Mesenchymal stem cell (in vitro differentiated cells and primary cell): Measurements from ENCODE around the gene WHRN.

Experiments used
- DNase-seq: peaks from one replicate; pipeline ENCODE4 v3.0.0-alpha.2; 2013
- H2AFZ ChIP-seq: one replicate; pipeline ENCODE4 v1.6.1; 2013; ENCODE audit warnings: low read depth, mild to moderate bottlenecking, control low read depth, inconsistent platforms, low read length, moderate library complexity
- H2AK5ac ChIP-seq: 2 replicates; pipeline ENCODE4 v1.6.1; 2013; ENCODE audit warnings: low read length, moderate library complexity, mild to moderate bottlenecking, inconsistent platforms; ENCODE audit not compliant: severe bottlenecking
- H2BK120ac ChIP-seq: one replicate; pipeline ENCODE4 v1.6.1; 2013; ENCODE audit warnings: low read depth, mild to moderate bottlenecking, inconsistent platforms, low read length, moderate library complexity
- H2BK12ac ChIP-seq, 2 experiments: one replicate each; pipeline ENCODE4 v1.6.1; 2013; ENCODE audit warnings: inconsistent platforms in 2 of 2, low read length in 2 of 2, mild to moderate bottlenecking in 2 of 2, moderate library complexity in 2 of 2, control low read depth in 1 of 2
- H2BK15ac ChIP-seq: one replicate; pipeline ENCODE4 v1.6.1; 2013; ENCODE audit warnings: mild to moderate bottlenecking, low read depth, inconsistent platforms; ENCODE audit not compliant: poor library complexity, severe bottlenecking
- H2BK5ac ChIP-seq: 2 replicates; pipeline ENCODE4 v1.6.1; 2013; ENCODE audit warnings: low read depth, mild to moderate bottlenecking, low read length, control low read depth, inconsistent platforms; ENCODE audit not compliant: poor library complexity, severe bottlenecking
- H3K14ac ChIP-seq, 2 experiments: one replicate each; pipeline ENCODE4 v1.6.1; 2013; ENCODE audit warnings: inconsistent platforms in 2 of 2, low read length in 2 of 2, control low read depth in 1 of 2, mild to moderate bottlenecking in 1 of 2, moderate library complexity in 1 of 2
- H3K18ac ChIP-seq, 2 experiments: one replicate each; pipeline ENCODE4 v1.6.1; 2013; ENCODE audit warnings: inconsistent platforms in 2 of 2, low read length in 2 of 2, control low read depth in 1 of 2, low read depth in 1 of 2, mild to moderate bottlenecking in 1 of 2
- H3K23ac ChIP-seq, 2 experiments: one replicate each; pipeline ENCODE4 v1.6.1; 2013; ENCODE audit warnings: inconsistent platforms in 2 of 2, low read length in 2 of 2, mild to moderate bottlenecking in 2 of 2, moderate library complexity in 2 of 2, control low read depth in 1 of 2
- H3K27ac ChIP-seq: 2 replicates; pipeline ENCODE4 v1.5.1; 2013; ENCODE audit warnings: mild to moderate bottlenecking, moderate library complexity, low read length, control low read depth, inconsistent platforms; ENCODE audit not compliant: poor library complexity, severe bottlenecking
- H3K27me3 ChIP-seq, 2 experiments: 2 replicates each; pipeline versions ENCODE4 v1.6.1 to v1.7.0; 2013; ENCODE audit warnings: low read length in 2 of 2, mild to moderate bottlenecking in 2 of 2, moderate library complexity in 2 of 2, control low read depth in 1 of 2, inconsistent platforms in 1 of 2; ENCODE audit not compliant: control insufficient read depth in 1 of 2, insufficient read depth in 1 of 2
- H3K36me3 ChIP-seq, 2 experiments: 2 replicates each; pipeline versions ENCODE4 v1.6.1 to v1.7.0; 2013; ENCODE audit warnings: low read length in 2 of 2, control low read depth in 1 of 2, inconsistent platforms in 1 of 2, low read depth in 1 of 2, mild to moderate bottlenecking in 1 of 2; ENCODE audit not compliant: insufficient read depth in 2 of 2, control insufficient read depth in 1 of 2
- H3K4ac ChIP-seq, 2 experiments: one replicate each; pipeline ENCODE4 v1.6.1; 2013; ENCODE audit warnings: inconsistent platforms in 2 of 2, low read length in 2 of 2, mild to moderate bottlenecking in 2 of 2, moderate library complexity in 2 of 2, control low read depth in 1 of 2, low read depth in 1 of 2
- H3K4me1 ChIP-seq: 2 replicates; pipeline ENCODE4 v1.6.1; 2013; ENCODE audit warnings: low read depth, low read length, control low read depth; ENCODE audit not compliant: control insufficient read depth, insufficient read depth
- H3K4me2 ChIP-seq: 2 replicates; pipeline ENCODE4 v1.6.1; 2013; ENCODE audit warnings: low read length, mild to moderate bottlenecking, inconsistent platforms; ENCODE audit not compliant: poor library complexity, severe bottlenecking
- H3K4me3 ChIP-seq, 2 experiments: 2 replicates each; pipeline versions ENCODE4 v1.5.1 to v1.7.0; 2013; ENCODE audit warnings: low read length in 2 of 2, mild to moderate bottlenecking in 2 of 2, control low read depth in 1 of 2, low read depth in 1 of 2; ENCODE audit not compliant: insufficient read depth in 1 of 2
- H3K79me1 ChIP-seq: replicated peaks from 2 replicates; pipeline ENCODE4 v1.6.1; 2013; ENCODE audit warnings: mild to moderate bottlenecking, control low read depth, low read length, inconsistent platforms; ENCODE audit not compliant: poor library complexity, severe bottlenecking
- H3K9ac ChIP-seq: 2 replicates; pipeline ENCODE4 v1.7.0; 2013; ENCODE audit warnings: mild to moderate bottlenecking, low read length, moderate library complexity
- H3K9me3 ChIP-seq: 2 replicates; pipeline ENCODE4 v1.7.0; 2013; ENCODE audit warnings: mild to moderate bottlenecking, low read length; ENCODE audit not compliant: control insufficient read depth
- H4K8ac ChIP-seq: one replicate; pipeline ENCODE4 v1.6.1; 2013; ENCODE audit warnings: inconsistent platforms, mild to moderate bottlenecking, low read length, moderate library complexity
- H4K91ac ChIP-seq: one replicate; pipeline ENCODE4 v1.6.1; 2013; ENCODE audit warnings: mild to moderate bottlenecking, low read length, inconsistent platforms
- WGBS: methylation state at CpG from one replicate; pipeline ENCODE4 v1.1.7; 2013; ENCODE audit warnings: mixed read lengths; 5-methylcytosine and 5-hydroxymethylcytosine counted together

Gene WHRN

DNA sequence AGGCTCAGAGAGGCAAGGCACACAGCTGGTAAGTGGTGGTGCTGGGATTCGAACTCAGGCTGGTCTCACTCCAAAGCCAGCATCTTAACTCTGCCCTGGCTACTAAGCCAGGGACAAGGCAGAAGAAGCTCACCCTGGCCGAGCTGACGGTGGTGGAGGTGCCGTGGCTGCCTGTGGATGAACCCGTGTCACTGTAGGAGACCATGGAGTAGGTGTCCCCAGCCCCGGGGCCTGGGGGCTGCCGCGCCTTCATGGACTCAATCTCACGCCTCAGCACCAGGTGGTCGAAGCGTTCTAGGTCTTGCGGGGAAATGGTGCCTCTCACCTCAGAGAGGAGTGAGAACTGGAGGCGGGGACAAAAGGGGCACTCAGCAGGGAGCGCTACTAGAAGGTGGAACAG lies 82.1 kb downstream of the WHRN start:
- DNase-seq, result no peak
- no peak overlapping the region for H3K9ac ChIP-seq
- no peak overlapping the region for H3K18ac ChIP-seq
- no peak overlapping the region for H2BK12ac ChIP-seq
- WGBS, result 89% methylated on average over 14 of the region's 14 CpGs
- H3K27me3 ChIP-seq, result peaks cover 0 to 56% of the 10 kb centered on the region in 2 experiments
- H3K4me2 ChIP-seq, result no peak overlapping the region
- no peak overlapping the region for H2AK5ac ChIP-seq
- H2BK120ac ChIP-seq, result no peak overlapping the region
- H2BK5ac ChIP-seq, result no peak overlapping the region
- H3K4ac ChIP-seq, result no peak overlapping the region
- H3K4me1 ChIP-seq, result no peaks in the 10 kb centered on the region
- H2AFZ ChIP-seq, result no peak overlapping the region
- H3K9me3 ChIP-seq, result no peaks in the 10 kb centered on the region
- peaks cover 0 to 21% of the 10 kb centered on the region in 2 experiments for H3K36me3 ChIP-seq
- peak overlapping the region in 1 of 2 experiments; percentile 71 for H3K14ac ChIP-seq
- no peaks in the 10 kb centered on the region for H3K79me1 ChIP-seq
- no peak overlapping the region for H4K91ac ChIP-seq
- H2BK15ac ChIP-seq, result peak overlapping the region; percentile 33
- H3K27ac ChIP-seq, result no peak overlapping the region
- no peak overlapping the region for H4K8ac ChIP-seq
- no peak overlapping the region for H3K23ac ChIP-seq
- no peak overlapping the region for H3K4me3 ChIP-seq

DNA sequence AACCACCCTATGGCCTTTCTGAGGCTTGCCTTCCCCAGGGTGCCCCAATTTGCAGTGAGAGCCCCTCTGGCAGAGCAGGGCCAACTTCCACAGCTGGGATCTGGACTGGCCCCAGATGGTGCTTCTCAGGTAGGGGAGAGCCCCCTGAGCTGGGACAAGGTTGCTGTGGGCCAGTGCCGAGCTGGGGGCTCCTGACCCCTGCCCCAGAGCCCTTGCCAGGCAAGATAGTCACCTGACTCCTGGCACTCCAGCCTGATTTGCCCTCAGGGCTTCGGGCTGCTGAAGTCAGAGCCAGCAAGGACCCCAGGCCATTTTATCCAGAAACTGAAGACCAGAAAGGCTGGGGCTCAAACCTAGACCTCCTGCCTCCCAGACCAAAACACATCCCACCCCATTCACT lies 84.1 kb downstream of the WHRN start:
- Histone ChIP-seq H3K4me3 (no peak overlapping the region), H2AFZ (no peak overlapping the region), H2AK5ac (no peak overlapping the region), H2BK5ac (no peak overlapping the region), H3K27me3 (peaks cover 0 to 46% of the 10 kb centered on the region in 2 experiments), H3K9ac (no peak overlapping the region), H2BK15ac (no peak overlapping the region), H3K4me1 (peaks cover 4% of the 10 kb centered on the region), H3K9me3 (no peaks in the 10 kb centered on the region), H3K4ac (no peak overlapping the region), H2BK120ac (no peak overlapping the region), H3K4me2 (no peak overlapping the region), H3K23ac (no peak overlapping the region), H2BK12ac (no peak overlapping the region), H3K27ac (no peak overlapping the region), H3K36me3 (peaks cover 0 to 25% of the 10 kb centered on the region in 2 experiments), H4K8ac (no peak overlapping the region), H3K79me1 (no peaks in the 10 kb centered on the region), H3K14ac (no peak overlapping the region), H4K91ac (no peak overlapping the region), H3K18ac (no peak overlapping the region)
- DNase-seq, result no peak
- WGBS, result 72% methylated on average over 2 of the region's 2 CpGs

DNA sequence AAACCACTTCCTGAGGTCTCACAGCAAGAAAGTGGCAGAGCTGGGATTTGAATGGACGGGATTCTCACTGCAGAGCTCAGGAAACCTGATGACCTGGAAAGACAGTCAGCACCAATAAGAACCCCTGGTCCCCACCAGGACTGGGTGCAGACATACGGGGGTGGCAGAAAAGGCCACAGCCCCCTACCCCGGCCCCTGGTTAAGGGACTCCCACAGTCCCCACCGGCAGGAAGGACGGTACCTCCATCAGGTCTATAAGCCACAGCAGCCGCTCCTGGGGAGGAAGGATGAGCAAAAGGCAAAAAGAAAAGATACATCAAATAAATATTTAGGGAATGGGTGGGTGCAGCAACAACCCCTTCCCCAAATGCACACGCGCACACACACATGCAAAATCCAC lies 85.5 kb downstream of the WHRN start:
- H3K36me3 ChIP-seq, result peaks cover 0 to 23% of the 10 kb centered on the region in 2 experiments
- peaks cover 0 to 39% of the 10 kb centered on the region in 2 experiments for H3K27me3 ChIP-seq
- H3K9ac ChIP-seq, result no peak overlapping the region
- H3K4me3 ChIP-seq, result no peak overlapping the region
- peaks cover 6% of the 10 kb centered on the region for H3K4me1 ChIP-seq
- DNase-seq, result no peak
- H3K4me2 ChIP-seq, result no peak overlapping the region
- no peaks in the 10 kb centered on the region for H3K9me3 ChIP-seq
- no peak overlapping the region for H2BK12ac ChIP-seq
- H4K8ac ChIP-seq, result no peak overlapping the region
- WGBS, result 87% methylated on average over 7 of the region's 8 CpGs
- no peak overlapping the region for H4K91ac ChIP-seq
- no peak overlapping the region for H3K23ac ChIP-seq
- no peak overlapping the region for H2BK5ac ChIP-seq
- H2AFZ ChIP-seq, result no peak overlapping the region
- H2BK120ac ChIP-seq, result no peak overlapping the region
- no peak overlapping the region for H3K14ac ChIP-seq
- no peak overlapping the region for H3K4ac ChIP-seq
- H3K79me1 ChIP-seq, result no peaks in the 10 kb centered on the region
- no peak overlapping the region for H3K18ac ChIP-seq
- no peak overlapping the region for H2AK5ac ChIP-seq
- no peak overlapping the region for H3K27ac ChIP-seq
- no peak overlapping the region for H2BK15ac ChIP-seq

DNA sequence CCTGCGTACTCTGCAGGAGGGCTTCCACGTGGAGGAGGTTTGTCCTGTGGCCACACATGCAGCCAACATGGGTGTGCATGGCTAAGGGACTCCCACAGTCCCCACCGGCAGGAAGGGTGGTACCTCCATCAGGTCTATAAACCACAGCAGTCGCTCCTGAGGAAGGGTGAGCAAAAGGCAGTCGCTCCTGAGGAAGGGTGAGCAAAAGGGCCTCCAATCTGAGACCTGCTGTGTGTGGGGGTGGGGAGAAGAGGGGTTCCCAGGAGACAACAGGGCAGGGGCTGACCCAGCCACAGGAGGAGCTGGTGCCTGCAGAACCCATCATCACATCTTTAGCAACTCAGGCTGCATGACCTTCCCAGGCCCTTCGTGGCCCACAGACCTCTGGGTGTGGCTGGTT lies 87.2 kb downstream of the WHRN start:
- peaks cover 19% of the 10 kb centered on the region for H3K4me1 ChIP-seq
- H3K4ac ChIP-seq, result no peak overlapping the region
- no peak overlapping the region for H3K4me3 ChIP-seq
- WGBS, result 96% methylated on average over 6 of the region's 6 CpGs
- DNase-seq, result no peak
- H3K27me3 ChIP-seq, result peaks cover 0 to 36% of the 10 kb centered on the region in 2 experiments
- H3K4me2 ChIP-seq, result no peak overlapping the region
- H3K14ac ChIP-seq, result no peak overlapping the region
- H4K91ac ChIP-seq, result peak overlapping the region; percentile 27
- H4K8ac ChIP-seq, result peak overlapping the region; percentile 32
- H3K18ac ChIP-seq, result no peak overlapping the region
- H2BK15ac ChIP-seq, result no peak overlapping the region
- peaks cover 0 to 9% of the 10 kb centered on the region in 2 experiments for H3K36me3 ChIP-seq
- H2BK12ac ChIP-seq, result no peak overlapping the region
- no peaks in the 10 kb centered on the region for H3K9me3 ChIP-seq
- H3K27ac ChIP-seq, result no peak overlapping the region
- no peak overlapping the region for H2BK5ac ChIP-seq
- H2AFZ ChIP-seq, result no peak overlapping the region
- H2BK120ac ChIP-seq, result no peak overlapping the region
- H3K9ac ChIP-seq, result no peak overlapping the region
- H3K79me1 ChIP-seq, result no peaks in the 10 kb centered on the region
- H2AK5ac ChIP-seq, result no peak overlapping the region
- H3K23ac ChIP-seq, result no peak overlapping the region
